ENCODE measurements around the gene SLC22A25.
"Not testable (repeated sequence)": the region's sequence is repeated elsewhere in the genome, so short reads cannot be mapped to it uniquely, and the experiment has no call there.

Gene SLC22A25

GRCh38 chr11:63243533-63243932, at the start of gene SLC22A25:
TSS of gene SLC22A25 (minus strand) at chr11:63243599. CDS start at chr11:63229652, 13,947 bp downstream.
- no peak for DNase-seq

- no peak for DNase-seq
Observed at GRCh38 chr11:63290285-63290684, 46.9 kb upstream of the SLC22A25 start.

DNA sequence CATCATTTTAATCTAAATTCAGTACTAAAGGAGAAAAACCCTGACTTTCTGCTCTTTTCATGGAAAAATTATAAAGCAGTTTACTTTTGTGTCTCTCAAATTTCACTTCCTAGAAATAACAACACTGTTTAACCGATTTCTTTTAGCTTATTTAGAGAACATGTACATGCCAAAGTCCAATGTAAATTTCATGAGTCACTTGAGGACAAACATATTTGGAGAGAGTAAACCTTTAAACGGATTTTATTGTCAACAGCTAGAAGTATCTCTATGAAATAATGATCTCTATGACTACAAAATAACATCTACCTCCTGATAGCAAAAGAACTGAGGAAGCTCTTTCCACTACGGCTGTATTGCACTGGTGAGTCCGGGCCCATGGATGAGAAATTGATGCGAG, 46.3 kb upstream of the SLC22A25 start:
- DNase-seq: no peak

DNA sequence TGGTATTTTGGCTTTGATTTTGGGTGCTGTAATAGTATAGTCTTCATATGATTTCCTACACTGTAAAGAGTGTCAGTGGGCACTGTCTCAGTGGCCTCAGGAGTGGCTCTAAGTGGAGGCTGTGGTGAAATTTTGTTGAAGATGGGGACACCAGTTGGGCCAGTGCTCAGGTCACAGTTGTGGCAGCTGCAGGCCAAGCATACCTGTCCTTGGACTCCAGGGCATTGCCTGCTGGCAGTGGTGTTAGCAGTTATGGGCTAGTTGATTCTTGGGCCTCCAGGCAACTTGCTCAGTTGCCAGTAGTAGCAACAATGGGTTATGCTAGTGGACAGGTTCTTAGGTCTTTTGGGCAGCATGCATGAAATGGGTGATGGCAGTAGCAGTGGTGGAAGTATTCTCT, 39.2 kb upstream of the SLC22A25 start:
- no peak for DNase-seq

DNA sequence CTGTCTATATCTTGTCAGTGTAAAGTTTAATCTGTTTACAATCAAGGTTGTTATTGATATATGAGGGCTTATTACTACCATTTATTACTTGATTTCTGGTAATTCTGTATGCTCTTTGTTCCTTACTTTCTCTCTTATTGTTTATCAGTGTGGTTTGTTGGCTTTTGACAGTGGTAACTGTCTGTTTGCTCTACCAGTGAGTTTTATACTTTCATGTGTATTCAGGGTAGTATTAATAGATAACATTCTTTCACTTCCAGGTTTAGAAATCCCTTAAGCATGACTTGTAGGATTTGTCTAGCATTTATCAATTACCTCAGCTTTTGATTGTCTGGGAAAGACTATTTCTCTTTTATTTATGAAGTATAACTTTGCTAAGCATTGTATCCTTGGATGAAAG, 37.5 kb upstream of the SLC22A25 start:
- DNase-seq: no peak

DNA sequence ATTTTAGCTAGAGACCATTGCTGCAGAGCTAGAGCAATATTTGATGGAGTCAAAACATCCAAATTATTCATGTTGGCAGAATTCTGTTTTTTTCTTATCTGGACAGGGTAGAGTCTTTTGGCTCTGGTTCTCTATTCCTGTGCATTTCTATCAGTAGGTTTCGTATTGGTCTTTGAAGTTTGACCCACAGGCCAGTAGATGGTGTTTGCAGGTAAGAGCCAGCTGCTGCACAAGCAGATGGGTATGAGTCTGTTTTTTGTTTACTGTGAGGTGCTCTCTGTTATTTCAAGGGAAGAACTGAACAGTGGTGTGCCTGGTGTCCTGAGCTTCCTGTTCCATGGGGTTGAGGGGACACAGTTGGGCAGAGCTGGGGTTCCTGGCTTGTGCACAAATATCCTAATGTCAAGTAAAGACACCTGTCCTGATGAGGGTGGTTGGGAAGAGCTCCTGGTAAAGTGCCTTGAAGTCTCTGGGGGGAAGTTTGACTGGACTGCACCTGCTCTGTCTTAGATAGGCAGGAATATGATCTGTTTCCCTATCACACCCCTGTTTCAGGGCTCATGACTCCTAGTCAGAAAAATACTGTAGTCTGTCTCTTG, 34.0 kb upstream of the SLC22A25 start:
- no peak for DNase-seq

DNA sequence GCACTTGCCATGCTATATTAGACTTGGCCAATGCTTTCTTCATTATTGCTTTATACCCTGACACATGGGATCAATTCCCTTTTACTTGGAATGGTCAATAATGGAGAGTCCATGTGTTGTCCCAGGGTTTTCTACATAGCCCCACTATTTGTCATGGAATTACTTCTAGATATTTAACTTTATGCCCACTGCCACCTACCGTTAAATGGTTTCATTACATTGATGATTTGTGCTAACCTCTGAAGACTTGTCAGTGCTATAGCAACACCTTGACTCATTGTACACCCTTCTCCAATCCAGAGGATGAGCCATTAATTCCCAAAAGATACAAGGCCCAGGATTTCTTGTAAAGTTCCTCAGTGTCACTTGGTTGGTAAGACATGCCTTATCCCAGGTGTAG, 31.4 kb upstream of the SLC22A25 start:
- no peak for DNase-seq

DNA sequence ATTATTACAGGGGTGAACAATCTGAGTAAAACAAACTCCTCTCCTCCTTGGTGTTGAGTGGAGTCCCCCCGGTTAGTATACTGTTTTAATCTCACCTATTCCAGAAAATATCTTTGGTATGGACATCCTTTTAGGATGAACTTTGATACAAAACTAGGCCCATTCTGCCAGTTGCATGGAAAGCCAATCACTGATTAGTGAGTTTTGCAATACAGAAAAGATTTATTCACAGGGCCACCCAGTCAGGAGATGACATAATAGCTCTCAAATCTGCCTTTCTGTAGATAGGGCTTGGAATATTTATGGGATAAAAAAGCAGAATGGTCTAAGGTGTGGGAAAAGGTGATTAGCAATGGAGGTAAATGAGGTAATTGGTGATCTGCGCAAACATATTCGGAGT, 30.3 kb upstream of the SLC22A25 start:
- no peak for DNase-seq

- DNase-seq: no peak
Observed at GRCh38 chr11:63262547-63262946, 19.1 kb upstream of the SLC22A25 start.

- DNase-seq: no peak
Observed at GRCh38 chr11:63251312-63251711, 7.9 kb upstream of the SLC22A25 start.

- no peak for DNase-seq
Observed at GRCh38 chr11:63250162-63251050, 7.0 kb upstream of the SLC22A25 start.

- DNase-seq: no peak
Observed at GRCh38 chr11:63248966-63249365, 5.6 kb upstream of the SLC22A25 start.

- DNase-seq: not testable (repeated sequence)
Observed at GRCh38 chr11:63247237-63248002, 4.0 kb upstream of the SLC22A25 start.

DNA sequence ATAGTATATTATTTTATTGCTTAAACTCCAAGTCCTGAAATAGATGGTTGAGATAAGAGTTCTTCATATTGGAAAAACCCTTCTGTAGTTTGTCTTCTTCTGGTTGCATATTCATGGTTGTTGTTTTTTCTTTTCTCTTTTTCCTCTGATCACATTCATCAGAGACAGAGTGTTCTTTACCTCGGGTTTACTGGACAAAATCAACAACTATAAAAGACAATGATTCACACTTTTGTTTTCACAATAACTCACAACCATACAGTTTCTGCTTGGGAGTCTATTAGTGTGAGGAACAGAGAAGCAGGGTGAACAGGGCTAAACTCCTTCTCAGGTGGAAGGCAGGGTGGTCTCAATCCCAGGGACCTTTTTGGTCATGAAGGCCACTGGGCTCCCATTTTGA, 2.6 kb upstream of the SLC22A25 start:
- DNase-seq: no peak

DNA sequence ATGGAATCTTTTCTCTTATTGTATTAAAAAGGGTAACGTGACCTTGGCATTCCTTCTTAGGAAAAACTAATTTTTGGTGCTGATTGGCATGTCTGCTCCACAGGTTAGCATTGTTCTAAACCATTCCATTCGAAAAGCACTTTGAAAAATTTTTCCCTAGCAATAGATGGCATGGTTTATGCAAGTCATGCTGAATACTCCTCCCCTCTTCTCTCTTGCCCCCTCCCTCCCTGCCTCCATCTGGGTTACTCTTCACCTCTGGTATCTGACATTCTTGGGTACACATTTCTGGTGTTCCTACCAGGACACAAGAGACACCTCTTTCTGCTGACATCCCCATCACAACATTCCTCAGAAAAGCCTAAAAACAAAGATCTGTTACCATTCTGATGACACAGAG, 1.5 kb upstream of the SLC22A25 start:
- DNase-seq: no peak

GRCh38 chr11:63242089-63242781, 1.2 kb downstream of the SLC22A25 start:
- no peak for DNase-seq

DNA sequence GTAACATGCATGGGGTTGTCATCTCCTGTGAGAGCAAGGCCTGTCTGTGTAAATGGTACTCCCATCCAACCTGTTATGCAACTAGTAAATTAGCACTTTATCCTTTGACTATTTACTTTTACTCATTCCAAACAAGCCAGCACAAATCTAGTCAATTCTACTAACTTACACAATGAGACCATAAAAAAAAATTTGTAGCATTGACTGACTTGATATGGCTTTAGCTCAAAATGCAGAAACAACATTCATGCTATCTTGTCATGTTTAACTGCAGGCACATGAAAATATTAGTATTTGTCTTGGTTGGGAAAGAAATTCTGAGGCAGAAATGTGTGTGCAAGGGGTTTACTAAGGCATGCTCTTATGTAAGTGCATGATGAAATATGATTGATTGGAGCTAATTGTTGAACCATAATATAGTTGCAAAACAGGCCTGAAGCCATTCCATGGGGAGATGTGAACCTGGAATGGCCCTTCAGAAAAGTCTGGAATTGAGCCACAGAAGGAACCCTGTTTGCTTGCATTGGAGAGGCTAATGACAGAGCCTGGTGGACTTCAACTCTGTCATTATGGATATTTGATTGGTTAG, 2.5 kb downstream of the SLC22A25 start:
- DNase-seq: no peak

- no peak for DNase-seq
Observed at GRCh38 chr11:63240098-63240497, 3.3 kb downstream of the SLC22A25 start.

GRCh38 chr11:63239254-63239653, 4.1 kb downstream of the SLC22A25 start:
- DNase-seq: no peak

GRCh38 chr11:63237413-63237812, 6.0 kb downstream of the SLC22A25 start:
- no peak for DNase-seq
